Measurements from ENCODE around the gene STK39. TPM values are rescaled to one million over a fixed set of nuclear protein-coding genes. Genes with fewer than 3 reads are reported as not detected.
A peak's percentile ranks its signal among the peaks of the same experiment; 100 is the strongest.

Gene STK39
- total RNA-seq, 2 experiments from 2014 or later = 7.9 to 9.5 TPM

- peaks cover 41% of the 10 kb centered on the region for H3K4me1 Mint-ChIP-seq (ENCODE audit: low read depth)
- ATAC-seq (ENCODE audit: poor library complexity) (no peak), DNase-seq (peak in 2 of 14 experiments; percentile 18 to 35)
- CTCF ChIA-PET = interaction anchor here (1.1 kb wide), 1 partner anchor 26 kb away, joined by 3 read pairs; no protein-coding TSS in a partner anchor
- no peaks in the 10 kb centered on the region for H3K9me3 ChIP-seq (ENCODE audit: control insufficient read depth in 1 of 2, insufficient read depth in 1 of 2, low read length in 2 of 2)
- H3K4me3 ChIP-seq (ENCODE audit: low read length) = peak overlapping the region; percentile 73
- peak overlapping the region in 1 of 2 donors; percentile 58 for H3K27ac ChIP-seq (ENCODE audit: low read depth in 1 of 2, low read length in 2 of 2)
- H3K9me3 Mint-ChIP-seq = no peaks in the 10 kb centered on the region
- no peaks in the 10 kb centered on the region for H3K27me3 ChIP-seq (ENCODE audit: control insufficient read depth in 1 of 2, insufficient read depth in 2 of 2, low read length in 2 of 2)
- intact Hi-C loops (cut with DNase I, micrococcal nuclease) = loop anchor here (5.0 to 10.0 kb wide), 4 partner anchors 92 to 647 kb away; partner anchors contain the start of gene SPC25 (in 1 of the 2)
- peaks cover 49% of the 10 kb centered on the region for H3K4me1 ChIP-seq (ENCODE audit: insufficient read depth, low read length)
- peaks cover 9% of the 10 kb centered on the region for H3K36me3 Mint-ChIP-seq (ENCODE audit: low read depth)
- peak overlapping the region; percentile 88 for H3K27ac Mint-ChIP-seq
- H3K36me3 ChIP-seq (ENCODE audit: insufficient read depth, low read length) = no peaks in the 10 kb centered on the region
- no peaks in the 10 kb centered on the region for H3K27me3 Mint-ChIP-seq
- peak overlapping the region; percentile 94 for H3K4me3 Mint-ChIP-seq
- TF ChIP-seq CTCF (IDR thresholded peaks at IDR 0.05) = no peak
- POLR2A ChIA-PET = interaction anchor here (1.2 kb wide), 1 partner anchor 69 kb away, joined by 3 read pairs; no protein-coding TSS in a partner anchor
Observed at GRCh38 chr2:168245074-168245825, 2.1 kb downstream of the STK39 start.

- DNase-seq = peak in 13 of 14 experiments; percentile 7 to 65 (median 20)
- peaks cover 41% of the 10 kb centered on the region for H3K4me1 Mint-ChIP-seq (ENCODE audit: low read depth)
- H3K27me3 Mint-ChIP-seq = no peaks in the 10 kb centered on the region
- CTCF ChIA-PET = no interaction called here
- Histone ChIP-seq H3K4me1 (ENCODE audit: insufficient read depth, low read length) (peaks cover 58% of the 10 kb centered on the region), H3K27ac (ENCODE audit: low read depth in 1 of 2, low read length in 2 of 2) (peak overlapping the region in 1 of 2 donors; percentile 46), H3K4me3 (ENCODE audit: low read length) (no peak overlapping the region), H3K36me3 (ENCODE audit: insufficient read depth, low read length) (no peaks in the 10 kb centered on the region), H3K9me3 (ENCODE audit: control insufficient read depth in 1 of 2, insufficient read depth in 1 of 2, low read length in 2 of 2) (no peaks in the 10 kb centered on the region), H3K27me3 (ENCODE audit: control insufficient read depth in 1 of 2, insufficient read depth in 2 of 2, low read length in 2 of 2) (no peaks in the 10 kb centered on the region)
- POLR2A ChIA-PET = no interaction called here
- intact Hi-C loops (cut with DNase I, micrococcal nuclease) = loop anchor here in 1 of 2 experiments (5.0 to 10.0 kb wide), 2 partner anchors 52 to 110 kb away; no protein-coding TSS in a partner anchor
- peaks cover 9% of the 10 kb centered on the region for H3K36me3 Mint-ChIP-seq (ENCODE audit: low read depth)
- H3K27ac Mint-ChIP-seq = peak overlapping the region; percentile 88
- no peak for TF ChIP-seq CTCF (IDR thresholded peaks at IDR 0.05)
- peak overlapping the region; percentile 94 for H3K4me3 Mint-ChIP-seq
- peak; percentile 18 for ATAC-seq (ENCODE audit: poor library complexity)
- no peaks in the 10 kb centered on the region for H3K9me3 Mint-ChIP-seq
Observed at GRCh38 chr2:168244318-168244717, 3.1 kb downstream of the STK39 start.

- no peak overlapping the region for H3K27ac ChIP-seq (ENCODE audit: low read depth in 1 of 2, low read length in 2 of 2)
- ATAC-seq (ENCODE audit: poor library complexity) (no peak), DNase-seq (no peak)
- H3K36me3 ChIP-seq (ENCODE audit: insufficient read depth, low read length) = no peaks in the 10 kb centered on the region
- TF ChIP-seq CTCF (IDR thresholded peaks at IDR 0.05) = no peak
- no peak overlapping the region for H3K27ac Mint-ChIP-seq
- no peaks in the 10 kb centered on the region for H3K27me3 ChIP-seq (ENCODE audit: control insufficient read depth in 1 of 2, insufficient read depth in 2 of 2, low read length in 2 of 2)
- H3K36me3 Mint-ChIP-seq (ENCODE audit: low read depth) = peaks cover 9% of the 10 kb centered on the region
- peaks cover 41% of the 10 kb centered on the region for H3K4me1 Mint-ChIP-seq (ENCODE audit: low read depth)
- H3K4me1 ChIP-seq (ENCODE audit: insufficient read depth, low read length) = peaks cover 60% of the 10 kb centered on the region
- intact Hi-C loops (cut with DNase I, micrococcal nuclease) = loop anchor here in 1 of 2 experiments (5.0 to 10.0 kb wide), 2 partner anchors 51 to 108 kb away; no protein-coding TSS in a partner anchor
- no peaks in the 10 kb centered on the region for H3K9me3 ChIP-seq (ENCODE audit: control insufficient read depth in 1 of 2, insufficient read depth in 1 of 2, low read length in 2 of 2)
- POLR2A ChIA-PET = no interaction called here
- no peak overlapping the region for H3K4me3 ChIP-seq (ENCODE audit: low read length)
- H3K9me3 Mint-ChIP-seq = no peaks in the 10 kb centered on the region
- CTCF ChIA-PET = no interaction called here
- H3K4me3 Mint-ChIP-seq = peak overlapping the region; percentile 94
- H3K27me3 Mint-ChIP-seq = no peaks in the 10 kb centered on the region
Observed at GRCh38 chr2:168243061-168243460, 4.3 kb downstream of the STK39 start.
